HG02798 (cell line): ENCODE data around the gene LMCD1.

ENCODE experiments used
- ATAC-seq: cut with Tn5 transposase; IDR thresholded peaks from one replicate; pipeline ENCODE4 v1.9.1; 2021; ENCODE audit warnings: mild to moderate bottlenecking; ENCODE audit not compliant: unreplicated experiment, poor library complexity

Gene LMCD1

DNA sequence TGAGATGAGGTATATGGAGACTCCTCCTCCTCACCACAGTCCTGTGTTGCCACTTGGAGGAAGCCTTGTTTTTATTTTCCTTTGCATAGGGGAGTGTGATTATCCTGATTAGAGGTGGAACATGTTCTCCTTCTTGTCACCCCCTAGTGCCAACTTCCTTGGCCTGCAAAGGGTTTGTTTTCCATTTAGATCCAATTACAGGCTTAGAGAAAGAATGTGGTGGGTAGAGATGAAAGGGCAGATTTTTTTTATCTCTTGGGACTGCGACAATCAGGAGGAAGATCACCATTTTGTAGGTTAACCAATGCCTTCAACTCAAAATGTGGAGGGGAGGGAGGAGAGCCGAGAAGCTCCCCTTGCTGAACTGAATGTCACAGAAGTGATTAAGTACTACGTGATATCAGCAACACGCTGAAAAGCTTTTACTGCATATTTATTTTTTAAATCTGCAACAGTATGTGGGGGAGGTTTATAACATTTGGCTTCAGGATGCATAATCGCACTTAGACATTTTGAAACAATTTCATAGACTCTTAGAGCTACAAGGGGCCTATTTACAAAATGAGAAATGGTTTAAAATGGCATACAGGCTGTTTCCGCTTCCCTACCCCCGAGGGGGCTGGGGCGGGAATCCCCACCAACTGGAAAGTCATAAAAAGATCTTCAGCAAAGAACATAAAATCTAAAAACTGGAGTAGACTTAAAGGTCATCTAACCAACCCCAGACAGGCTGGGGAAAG lies 2.4 kb downstream of the LMCD1 start:
- ATAC-seq = no peak

- ATAC-seq = no peak
Measured at GRCh38 chr3:8504611-8504973, 3.0 kb downstream of the LMCD1 start.

GRCh38 chr3:8505621-8506020 lies 4.0 kb downstream of the LMCD1 start:
- no peak for ATAC-seq

DNA sequence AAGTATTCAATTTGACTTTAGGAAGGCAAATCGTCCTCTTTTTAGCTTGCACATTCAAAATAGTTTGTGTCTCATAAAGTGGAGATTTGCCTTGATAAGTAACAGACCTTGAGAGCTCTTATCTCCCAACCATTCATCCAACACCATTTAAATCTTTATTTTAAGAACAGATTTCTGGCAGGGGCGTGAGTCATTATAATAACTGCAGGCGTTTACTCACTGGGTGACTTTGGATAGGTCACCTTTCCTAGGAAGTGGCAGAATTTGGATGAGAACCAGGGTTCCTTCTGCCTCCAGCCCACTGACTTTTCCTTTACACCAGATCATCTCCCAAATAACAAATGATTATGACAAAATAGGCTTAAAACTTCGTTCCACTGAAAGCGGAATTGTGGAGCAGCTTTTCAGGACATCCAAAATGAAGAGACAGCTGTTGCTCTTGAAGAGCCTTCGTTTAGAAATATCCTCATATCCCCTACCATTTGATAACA lies 5.0 kb downstream of the LMCD1 start:
- no peak for ATAC-seq

DNA sequence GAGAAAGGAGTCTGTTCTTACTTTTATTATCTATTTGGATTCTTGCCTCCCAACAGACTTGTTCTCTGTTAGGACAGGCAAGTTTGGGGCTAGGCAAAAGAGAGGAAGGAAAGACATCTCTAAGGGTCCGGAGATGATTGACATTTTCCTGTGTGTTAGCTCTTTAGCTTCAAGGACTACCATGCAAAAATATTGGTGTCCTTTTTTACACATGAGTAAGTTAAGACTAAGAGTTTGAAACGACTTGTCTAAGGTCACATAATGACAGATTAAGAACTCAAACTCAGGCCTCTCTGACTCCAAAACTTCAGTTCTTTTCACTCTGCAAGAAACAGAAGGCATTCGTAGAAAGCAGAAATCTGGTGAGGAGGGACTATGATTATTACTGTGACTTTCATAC lies 5.9 kb downstream of the LMCD1 start:
- peak; percentile 28 for ATAC-seq

GRCh38 chr3:8509961-8510360 lies 8.3 kb downstream of the LMCD1 start:
- ATAC-seq = no peak

DNA sequence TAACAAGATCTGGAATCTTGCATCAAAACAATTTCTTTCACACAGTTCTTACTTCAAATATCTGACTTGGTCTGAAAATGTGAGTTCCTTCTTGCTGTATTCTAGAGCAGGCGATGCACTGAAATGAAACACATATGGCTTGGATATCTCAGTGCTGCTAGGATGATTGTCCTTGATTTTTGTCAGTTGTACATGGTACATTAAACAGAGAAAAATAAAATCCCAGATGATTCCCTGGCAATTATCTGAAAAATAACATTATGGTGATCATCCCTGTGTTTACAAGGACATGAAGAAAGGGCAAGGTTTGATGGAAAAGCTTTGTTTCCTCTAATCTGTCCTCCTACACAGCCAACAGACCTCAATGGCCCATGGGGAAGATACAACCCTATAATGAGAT lies 10.6 kb downstream of the LMCD1 start:
- no peak for ATAC-seq

GRCh38 chr3:8516047-8516661 lies 14.5 kb downstream of the LMCD1 start:
- no peak for ATAC-seq

- no peak for ATAC-seq
Measured at GRCh38 chr3:8516783-8517182, 15.2 kb downstream of the LMCD1 start.

DNA sequence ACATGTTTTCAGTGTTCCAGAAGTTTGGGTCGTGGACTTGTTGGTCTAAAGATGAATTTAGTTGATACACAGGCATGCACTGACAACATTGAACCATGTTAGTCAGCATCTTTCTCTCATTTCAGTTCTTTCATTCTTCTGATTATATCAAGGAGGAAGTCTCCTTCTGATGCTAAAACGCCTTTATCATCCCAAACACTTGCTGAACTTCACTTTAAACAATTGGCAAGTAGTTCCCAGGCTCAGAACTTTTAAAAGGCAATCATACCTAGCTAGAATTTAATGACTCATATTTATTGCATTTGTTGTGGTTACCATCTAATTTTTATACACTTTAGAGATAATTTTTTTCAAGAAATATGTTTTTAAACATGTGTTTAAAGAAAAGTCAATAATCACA lies 15.9 kb downstream of the LMCD1 start:
- no peak for ATAC-seq

DNA sequence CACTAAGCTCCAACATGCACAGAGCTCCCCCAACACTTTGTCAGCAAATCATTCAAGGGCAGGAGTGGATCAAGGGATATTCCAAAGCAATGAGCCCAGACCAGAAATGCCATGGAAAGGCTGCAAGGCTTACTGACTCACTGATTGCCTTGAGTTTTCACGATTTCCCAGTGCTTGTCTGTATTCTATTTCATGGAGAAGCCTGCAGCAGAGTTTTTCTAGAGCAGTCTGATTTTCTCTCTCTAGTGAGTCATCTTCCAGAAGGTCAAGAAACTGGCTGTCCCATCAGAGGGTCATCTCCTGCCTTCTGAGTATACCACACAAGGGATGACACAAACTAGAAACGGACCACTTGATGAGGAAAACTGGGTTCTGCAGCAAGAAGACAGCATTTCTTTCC lies 16.5 kb downstream of the LMCD1 start:
- no peak for ATAC-seq

DNA sequence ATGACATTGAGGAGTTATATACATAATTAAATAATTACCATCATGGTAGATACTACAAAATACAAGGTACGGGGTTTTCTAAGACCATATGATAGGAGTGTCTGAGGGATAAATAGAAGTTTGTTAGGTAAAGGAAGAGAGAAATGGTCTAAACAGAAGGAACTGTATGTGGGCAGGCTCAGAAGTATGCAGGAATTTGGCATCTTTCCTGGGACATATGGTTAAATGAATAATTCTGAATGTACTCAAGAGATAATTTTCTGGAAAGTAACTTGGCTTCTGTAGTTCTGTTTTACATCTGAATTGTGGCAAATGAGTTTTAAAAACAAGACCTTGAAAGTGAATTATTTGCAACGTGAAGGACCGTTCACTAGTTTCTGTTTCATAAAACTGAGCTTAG lies 17.5 kb downstream of the LMCD1 start:
- no peak for ATAC-seq

DNA sequence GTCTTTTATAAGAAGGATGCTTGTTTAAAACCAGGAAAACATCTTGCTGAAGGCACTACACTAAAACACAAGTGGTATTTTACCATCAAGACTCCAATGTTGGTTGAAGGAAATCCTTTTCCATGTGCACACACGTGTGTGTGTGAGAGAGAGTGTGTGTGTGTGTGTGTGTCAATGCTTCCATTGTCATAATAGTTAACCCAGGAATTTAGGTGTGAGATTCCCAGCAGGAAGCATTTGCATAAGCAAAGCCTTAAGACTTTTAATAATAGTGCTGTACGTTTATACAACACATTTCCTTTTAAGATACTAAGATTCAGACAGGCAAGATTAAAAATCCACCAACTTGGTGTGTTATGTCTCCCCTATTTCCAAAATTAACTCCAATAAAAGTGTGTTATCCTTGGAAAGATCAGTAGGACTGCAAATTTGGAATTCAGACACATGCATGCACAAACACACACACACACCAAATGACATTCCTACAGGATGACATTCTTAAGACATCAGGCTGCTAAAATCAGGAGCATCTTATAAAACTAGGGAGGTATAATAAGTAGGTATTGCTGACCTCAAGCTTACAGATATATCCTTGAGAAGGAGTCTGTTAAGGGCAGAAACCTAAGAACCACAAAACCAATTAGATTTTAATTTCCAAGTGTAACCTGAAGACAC lies 18.3 kb downstream of the LMCD1 start:
- no peak for ATAC-seq

DNA sequence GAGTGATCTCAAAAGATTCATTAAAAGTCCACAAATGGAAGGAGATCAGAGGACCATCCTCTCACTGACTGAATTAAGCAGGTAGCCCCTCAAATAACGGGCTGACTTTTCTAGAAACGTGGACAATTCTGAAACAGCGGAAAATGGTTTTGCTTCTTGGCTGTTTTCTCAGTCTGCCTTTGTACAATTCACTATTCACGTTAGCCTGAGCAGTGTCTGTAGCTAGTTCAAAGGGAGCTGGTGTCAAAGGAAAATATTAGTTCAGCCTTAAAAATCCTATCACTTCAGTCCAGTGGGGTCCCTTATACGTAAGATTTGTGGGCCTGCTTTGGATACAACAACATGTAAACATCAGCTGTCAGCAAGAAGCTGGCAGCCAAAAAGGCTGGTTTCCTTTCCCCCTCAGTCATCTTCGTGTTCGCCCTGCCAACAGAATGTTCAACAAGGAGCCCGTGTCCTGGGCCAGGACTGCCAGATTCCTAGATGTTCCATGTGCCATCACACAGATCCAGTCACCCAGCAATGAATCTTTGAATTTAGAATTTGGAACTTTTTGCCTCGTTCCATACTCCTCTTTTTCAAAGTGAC lies 19.3 kb downstream of the LMCD1 start:
- ATAC-seq = no peak

DNA sequence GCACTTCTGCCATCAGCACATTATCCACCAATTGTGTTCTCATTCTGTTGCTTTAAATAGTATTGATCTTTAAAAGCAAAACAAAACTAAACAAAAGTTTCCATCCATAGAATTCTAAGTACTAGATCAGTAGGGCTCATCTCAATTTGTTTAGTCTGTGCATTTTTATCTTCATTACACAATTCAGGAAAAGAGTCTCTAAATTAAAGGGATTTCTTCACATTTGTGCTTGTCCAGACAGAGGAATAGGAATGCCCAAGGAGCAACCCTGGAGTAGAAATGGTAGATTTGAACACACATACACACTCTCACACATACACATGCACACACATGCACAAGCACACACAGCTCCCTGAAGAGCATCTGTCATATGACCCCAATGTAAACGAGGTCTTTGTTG lies 21.4 kb downstream of the LMCD1 start:
- no peak for ATAC-seq

- ATAC-seq = no peak
Measured at GRCh38 chr3:8524249-8524648, 22.6 kb downstream of the LMCD1 start.

DNA sequence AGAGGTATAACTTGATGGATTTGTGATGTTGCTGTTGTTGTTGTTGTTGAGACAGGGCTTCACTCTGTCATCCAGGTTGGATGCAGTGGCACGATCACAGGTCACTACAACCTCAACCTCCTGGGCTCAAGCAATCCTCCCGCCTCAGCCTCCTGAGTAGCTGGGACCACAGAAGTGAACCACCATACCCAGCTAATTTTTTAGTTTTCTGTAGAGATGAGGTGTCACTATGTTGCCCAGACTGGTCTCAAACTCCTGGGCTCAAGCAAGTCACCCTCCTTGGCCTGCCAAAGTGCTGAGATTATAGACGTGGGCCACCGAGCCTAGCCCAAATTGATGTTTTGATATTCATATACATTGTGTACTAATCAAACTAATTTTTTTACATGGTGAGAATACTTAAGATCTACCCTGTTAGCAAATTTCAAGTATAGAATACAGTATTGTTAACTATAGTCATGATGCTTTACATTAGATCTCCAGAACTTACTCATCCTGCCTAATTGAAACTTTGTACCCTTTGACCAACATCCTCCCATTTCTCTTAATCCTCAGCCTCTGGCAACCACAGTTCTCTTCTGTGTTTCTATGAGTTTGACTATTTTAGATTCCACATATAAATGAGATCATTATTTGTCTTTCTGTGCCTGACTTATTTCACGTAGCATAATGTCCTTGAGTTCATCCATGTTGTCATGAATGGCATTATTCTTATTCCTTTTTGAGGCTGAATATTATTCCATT lies 23.2 kb downstream of the LMCD1 start:
- ATAC-seq = peak; percentile 55

DNA sequence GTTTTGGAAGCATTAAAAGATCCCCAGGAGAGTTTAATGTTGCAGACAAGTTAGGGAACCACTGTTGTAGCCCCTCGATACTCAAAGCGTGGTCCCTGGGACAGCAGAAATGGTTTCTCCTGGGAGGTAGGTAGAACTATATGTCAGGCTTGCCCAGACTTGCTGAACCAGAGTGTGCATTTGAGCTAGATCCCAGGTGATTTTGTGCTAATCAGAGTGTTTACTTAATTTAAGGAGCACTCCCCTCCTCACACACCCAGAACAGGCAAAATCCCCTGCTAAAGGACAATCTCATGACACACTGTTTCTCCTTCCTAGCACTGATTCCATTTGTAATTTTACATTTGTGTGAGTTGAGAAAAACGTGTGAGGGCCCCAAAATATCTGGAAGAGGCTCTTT lies 24.3 kb downstream of the LMCD1 start:
- ATAC-seq = no peak

DNA sequence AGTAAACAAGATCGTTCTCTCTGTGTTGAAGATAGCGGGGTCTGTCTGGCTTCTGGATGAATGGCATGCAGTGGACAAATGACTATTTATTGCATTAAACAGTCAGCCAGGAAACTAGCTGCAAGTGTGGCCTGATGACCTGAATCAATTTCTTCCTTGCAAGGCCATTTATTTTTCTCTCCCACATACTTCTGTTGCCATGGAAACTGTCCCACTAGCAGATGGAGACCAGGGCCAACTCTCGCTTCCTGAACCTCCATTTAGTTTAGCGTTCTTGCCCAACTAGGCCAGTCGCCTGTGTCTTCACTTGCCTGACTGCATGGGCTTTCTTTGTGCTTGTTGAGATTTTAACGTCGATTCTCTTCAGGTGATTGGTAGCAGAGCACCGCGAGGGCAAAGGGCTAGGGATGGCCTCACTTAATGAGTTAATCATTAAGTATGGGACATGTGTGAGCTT lies 27.6 kb downstream of the LMCD1 start:
- no peak for ATAC-seq

GRCh38 chr3:8529738-8530525 lies 28.3 kb downstream of the LMCD1 start:
- no peak for ATAC-seq
